NOMO-1 (cell line): ENCODE data around the gene RAB3A.

Source experiments
- DNase-seq, 2 experiments: peaks; one replicate each; lab custom pipeline; 2025; ENCODE audit not compliant: unreplicated experiment in 2 of 2; lab: John Stamatoyannopoulos, UW

RAB3A gene

DNA sequence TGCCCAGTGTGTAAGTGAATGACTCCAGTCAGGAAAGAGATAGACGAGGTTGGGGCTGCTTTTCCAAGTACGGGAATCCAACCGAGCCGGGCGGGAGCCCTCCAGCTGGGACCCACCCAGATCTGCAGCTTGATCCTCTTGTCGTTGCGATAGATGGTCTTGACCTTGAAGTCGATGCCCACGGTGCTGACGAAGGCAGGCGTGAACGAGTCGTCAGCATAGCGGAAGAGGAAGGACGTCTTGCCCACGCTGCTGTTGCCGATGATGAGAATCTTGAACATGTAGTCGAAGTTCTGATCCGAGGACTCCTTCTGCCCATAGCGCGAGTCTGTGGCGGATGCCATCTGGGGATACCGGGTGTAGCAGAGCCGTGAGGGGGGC is 1.5 kb downstream of the RAB3A start:
- no peak for DNase-seq

GRCh38 chr19:18198374-18198773 is 5.5 kb downstream of the RAB3A start:
- DNase-seq, result no peak

- DNase-seq, result no peak
Observed at GRCh38 chr19:18197941-18198340, 5.9 kb downstream of the RAB3A start.

DNA sequence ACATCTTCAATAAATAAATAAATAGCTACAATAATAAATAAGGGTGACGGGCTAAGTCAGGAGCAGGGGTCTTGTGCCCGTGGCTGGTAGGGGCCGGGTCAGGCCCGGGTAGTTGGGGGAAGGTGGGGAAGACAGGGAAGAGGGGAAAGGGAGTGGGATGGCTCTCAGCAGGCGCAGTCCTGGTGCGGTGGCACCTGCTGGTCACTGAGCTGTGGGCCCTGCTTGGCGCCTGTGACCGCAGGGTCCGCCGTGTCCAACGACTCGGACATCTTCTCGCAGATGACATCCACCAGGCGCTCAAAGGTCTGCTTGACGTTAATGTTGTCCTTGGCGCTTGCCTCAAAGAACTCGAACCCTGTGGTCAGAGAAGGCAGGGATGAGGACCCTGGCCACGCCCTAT is 6.5 kb downstream of the RAB3A start:
- DNase-seq, result no peak

DNA sequence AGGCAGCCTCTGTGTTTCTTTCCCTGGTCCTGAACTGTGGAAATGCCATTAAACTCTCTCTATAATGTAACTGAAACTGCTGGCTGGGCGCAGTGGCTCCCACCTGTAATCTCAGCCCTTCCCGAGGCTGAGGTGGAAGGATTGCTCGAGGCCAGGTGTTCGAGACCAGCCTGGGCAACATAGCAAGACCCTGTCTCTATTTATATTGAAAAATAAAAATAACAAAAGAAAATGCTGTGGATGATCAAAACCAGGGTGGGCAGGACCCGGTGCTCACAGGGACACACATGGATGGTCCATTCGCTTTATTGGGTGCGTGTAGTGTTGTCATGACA is 7.4 kb downstream of the RAB3A start:
- DNase-seq, result no peak

- peak in 1 of 2 experiments; percentile 39 for DNase-seq
Observed at GRCh38 chr19:18194554-18195238, 9.1 kb downstream of the RAB3A start.

GRCh38 chr19:18194181-18194530 is 9.7 kb downstream of the RAB3A start:
- no peak for DNase-seq

DNA sequence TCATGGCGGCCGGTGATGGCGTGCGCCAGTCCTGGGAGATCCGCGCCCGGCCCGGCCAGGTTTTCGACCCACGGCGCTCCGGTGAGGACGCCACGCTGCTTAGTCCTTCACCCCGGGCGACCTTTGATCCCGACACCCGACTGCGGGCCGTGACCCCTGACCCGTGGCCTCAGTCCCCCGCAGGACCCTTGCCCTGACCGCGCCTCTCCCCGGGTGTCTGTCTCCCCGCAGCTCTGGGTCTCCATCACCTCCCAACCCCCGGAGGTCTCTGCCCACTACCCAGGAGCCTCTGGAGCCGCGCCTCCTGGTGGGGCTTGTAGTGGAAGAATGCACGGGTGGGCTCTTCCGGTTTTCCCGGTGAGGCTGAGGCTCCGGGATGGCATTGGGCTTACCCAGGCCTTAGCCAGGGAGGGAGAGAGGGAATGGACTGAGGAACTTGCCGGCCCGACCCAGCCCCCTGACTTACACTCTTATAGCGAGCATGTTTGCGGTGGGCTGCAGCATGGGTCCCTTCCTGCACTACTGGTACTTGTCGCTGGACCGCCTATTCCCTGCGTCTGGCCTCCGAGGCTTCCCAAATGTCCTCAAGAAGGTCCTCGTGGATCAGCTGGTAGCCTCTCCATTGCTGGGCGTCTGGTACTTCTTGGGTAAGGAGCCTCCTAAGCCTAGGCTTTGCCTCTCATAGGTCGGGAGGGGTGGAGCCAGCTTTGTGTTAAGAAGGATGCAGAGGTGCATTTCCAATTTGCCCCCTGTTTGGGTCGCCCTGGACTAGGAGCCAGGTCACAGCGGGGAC is 10.3 kb downstream of the RAB3A start:
- DNase-seq, result no peak

DNA sequence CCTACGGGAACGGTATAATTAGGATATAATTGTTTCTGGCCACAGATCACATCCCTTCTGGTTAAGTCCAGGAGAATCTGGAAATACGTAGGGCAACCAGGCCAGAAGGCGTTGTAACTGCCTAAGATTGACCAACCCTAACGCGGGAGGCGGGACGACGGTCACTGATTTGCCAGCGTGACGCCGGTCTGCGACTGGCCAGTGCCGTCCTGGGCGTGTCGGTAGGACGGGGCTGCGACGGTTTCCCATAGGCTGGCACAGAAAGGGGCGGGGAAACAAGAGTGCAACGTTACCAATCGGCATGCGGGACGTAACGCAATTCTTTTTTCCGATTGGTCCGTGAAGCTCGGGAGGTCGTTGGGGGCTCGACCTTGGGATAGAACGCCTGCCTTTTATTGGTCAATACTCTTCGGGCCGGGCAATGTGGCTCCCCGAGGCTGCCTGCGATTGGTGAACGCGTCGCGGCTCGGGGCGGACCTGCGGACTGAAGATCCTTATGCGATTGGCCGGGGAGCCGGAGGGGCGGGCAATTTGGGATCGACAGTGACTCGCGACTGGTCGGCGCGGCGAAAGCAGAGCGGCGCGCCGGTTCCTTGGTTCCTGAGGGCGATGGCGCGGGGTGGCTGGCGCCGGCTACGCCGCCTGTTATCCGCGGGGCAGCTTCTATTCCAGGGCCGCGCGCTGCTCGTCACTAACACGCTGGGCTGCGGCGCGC is 11.0 kb downstream of the RAB3A start, which contains the start of gene MPV17L2:
TSS of gene MPV17L2 (plus strand) at position 546 of the 715 bp plus-strand sequence. CDS start at position 610, 64 bp downstream.
- DNase-seq, result peak; percentile 99

DNA sequence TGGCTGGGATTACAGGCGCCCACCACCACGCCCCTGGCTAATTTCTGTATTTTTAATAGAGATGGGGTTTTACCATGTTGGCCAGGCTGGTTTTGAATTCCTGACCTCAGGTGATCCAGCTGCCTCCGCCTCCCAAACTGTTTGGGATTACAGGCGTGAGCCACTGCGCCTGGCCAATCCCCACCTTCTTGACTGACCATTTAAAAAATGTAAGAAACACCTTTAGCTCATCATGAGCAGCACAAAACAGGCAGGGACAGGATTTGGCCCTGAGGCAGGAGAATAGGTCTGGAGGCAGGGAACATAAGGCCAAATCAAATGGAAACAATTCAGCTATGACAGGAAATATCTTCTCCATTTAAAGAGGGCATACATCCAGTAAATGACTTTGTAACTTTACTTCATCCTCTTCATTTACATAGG is 12.2 kb downstream of the RAB3A start:
- DNase-seq, result no peak

- no peak for DNase-seq
Observed at GRCh38 chr19:18190278-18190677, 13.6 kb downstream of the RAB3A start.

GRCh38 chr19:18185538-18185937 is 18.3 kb downstream of the RAB3A start:
- DNase-seq, result no peak

DNA sequence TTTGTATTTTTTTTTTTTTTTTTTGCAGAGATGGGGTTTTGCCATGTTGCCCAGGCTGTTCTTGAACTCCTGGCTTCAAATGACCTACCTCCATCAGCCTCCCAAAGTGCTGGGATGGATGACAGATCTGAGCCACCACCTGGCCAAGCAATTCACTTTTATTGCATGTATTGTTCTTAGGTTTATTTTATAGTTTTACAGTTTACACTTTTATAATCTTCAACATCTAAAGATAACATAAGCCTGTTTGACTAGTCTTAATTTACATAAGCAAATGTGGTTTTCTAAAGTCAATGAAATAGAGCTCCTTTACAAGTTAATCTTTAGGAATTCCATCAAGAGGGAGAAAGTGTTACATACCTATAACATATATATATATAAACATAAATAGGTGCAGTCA is 20.3 kb downstream of the RAB3A start:
- no peak for DNase-seq

- DNase-seq, result peak in 1 of 2 experiments; percentile 22
Observed at GRCh38 chr19:18179957-18180356, 23.9 kb downstream of the RAB3A start.

- no peak for DNase-seq
Observed at GRCh38 chr19:18176367-18177310, 27.2 kb downstream of the RAB3A start.

DNA sequence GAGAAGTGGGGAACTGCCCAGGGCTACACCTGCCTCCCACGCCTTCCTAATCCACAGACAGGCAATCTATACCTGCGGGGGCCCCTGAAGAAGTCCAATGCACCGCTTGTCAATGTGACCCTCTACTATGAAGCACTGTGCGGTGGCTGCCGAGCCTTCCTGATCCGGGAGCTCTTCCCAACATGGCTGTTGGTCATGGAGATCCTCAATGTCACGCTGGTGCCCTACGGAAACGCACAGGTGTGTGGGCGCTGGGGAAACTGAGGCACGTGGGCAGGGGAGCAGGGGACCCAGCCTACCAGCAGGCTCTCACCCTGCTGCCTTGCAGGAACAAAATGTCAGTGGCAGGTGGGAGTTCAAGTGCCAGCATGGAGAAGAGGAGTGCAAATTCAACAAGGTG is 28.9 kb downstream of the RAB3A start:
- no peak for DNase-seq

DNA sequence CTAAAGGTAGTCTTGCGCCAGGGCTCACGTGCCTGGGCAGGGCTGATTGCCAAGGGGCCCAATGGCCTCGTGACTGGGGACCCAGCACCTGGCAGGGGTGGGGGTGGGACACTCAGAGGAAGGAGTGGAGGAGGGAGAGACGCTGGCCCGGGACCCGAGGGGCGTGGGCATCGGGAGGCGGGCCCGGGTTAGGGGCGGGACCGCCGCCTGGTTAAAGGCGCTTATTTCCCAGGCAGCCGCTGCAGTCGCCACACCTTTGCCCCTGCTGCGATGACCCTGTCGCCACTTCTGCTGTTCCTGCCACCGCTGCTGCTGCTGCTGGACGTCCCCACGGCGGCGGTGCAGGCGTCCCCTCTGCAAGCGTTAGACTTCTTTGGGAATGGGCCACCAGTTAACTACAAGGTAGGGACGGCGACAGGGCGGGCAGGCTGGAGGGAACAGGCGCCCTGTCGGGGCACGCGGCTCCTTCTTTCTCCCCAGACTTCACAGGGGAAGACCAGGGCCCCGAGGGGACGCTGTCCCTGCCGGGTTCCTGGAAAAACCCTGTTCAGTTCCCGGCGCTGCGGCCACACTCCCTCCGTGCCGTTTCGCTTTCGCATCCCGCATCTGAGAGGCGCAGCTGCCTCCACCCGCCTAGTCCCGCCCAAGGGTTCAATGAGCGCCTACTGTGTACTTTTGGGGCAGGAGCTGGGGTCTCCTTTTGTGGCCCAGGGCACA is 30.1 kb downstream of the RAB3A start, which contains the start of gene IFI30:
TSS of gene IFI30 (plus strand) at position 242 of the 717 bp plus-strand sequence. CDS start at position 271, 29 bp downstream.
- peak; percentile 56 to 72 for DNase-seq

- peak; percentile 50 for DNase-seq
Observed at GRCh38 chr19:18173054-18173571, 30.7 kb downstream of the RAB3A start.

GRCh38 chr19:18172331-18173053 is 31.4 kb downstream of the RAB3A start:
- no peak for DNase-seq
